Activated CD8-positive, alpha-beta memory T cell treated with anti-CD3 and anti-CD28 coated beads for 36 hours (primary cell): Measurements from ENCODE around the gene ESPNL. TPM values are rescaled to one million over a fixed set of nuclear protein-coding genes. Genes with fewer than 3 reads are reported as not detected.

ENCODE experiments used
- CTCF ChIA-PET: fragments of 350-600 bp; sonication (Branson Sonifier 250); formaldehyde crosslinking; loops from one replicate; lab custom pipeline; 2021; ENCODE audit warnings: antibody characterized with exemption; lab: Charles Lee
- POLR2A ChIA-PET: fragments of 350-600 bp; sonication (Branson Sonifier 250); formaldehyde crosslinking; loops from one replicate; lab custom pipeline; 2021; ENCODE audit warnings: antibody characterized with exemption; lab: Charles Lee
- total RNA-seq, 2 experiments: library from RNA; stranded (reverse); gene quantifications; one replicate each; pipeline ENCODE4 v1.2.3, GENCODE V29; 2021

ESPNL gene
- total RNA-seq, 2 experiments from 2014 or later, result 0.04 TPM

GRCh38 chr2:238174291-238174690 lies 74.2 kb downstream of the ESPNL start:
- CTCF ChIA-PET, result interaction anchor here (1.1 kb wide), 1 partner anchor 9 kb away, joined by 3 read pairs; no protein-coding TSS in a partner anchor
- POLR2A ChIA-PET, result no interaction called here

- CTCF ChIA-PET, result interaction anchor here (1.1 kb wide), 1 partner anchor 10 kb away, joined by 3 read pairs; no protein-coding TSS in a partner anchor
Observed at GRCh38 chr2:238174701-238175100, 74.6 kb downstream of the ESPNL start.

GRCh38 chr2:238176613-238177012 lies 76.5 kb downstream of the ESPNL start:
- CTCF ChIA-PET, result no interaction called here
- POLR2A ChIA-PET, result no interaction called here

More at GRCh38 chr2:238174701-238175100, 74.6 kb downstream of the ESPNL start:
- POLR2A ChIA-PET, result no interaction called here

- CTCF ChIA-PET, result no interaction called here
Observed at GRCh38 chr2:238180554-238180953, 80.4 kb downstream of the ESPNL start.

GRCh38 chr2:238182362-238182761 lies 82.2 kb downstream of the ESPNL start:
- CTCF ChIA-PET, result interaction anchor here (0.6 kb wide), 1 partner anchor 9 kb away, joined by 3 read pairs; no protein-coding TSS in a partner anchor

More at GRCh38 chr2:238180554-238180953, 80.4 kb downstream of the ESPNL start:
- POLR2A ChIA-PET, result no interaction called here

More at GRCh38 chr2:238182362-238182761, 82.2 kb downstream of the ESPNL start:
- POLR2A ChIA-PET, result no interaction called here

Other genes starting within 250 kb of the ESPNL start
- under 1 TPM; 0.34 to 0.63 TPM for gene RAMP1, start 240.7 kb upstream of the ESPNL start, total RNA-seq
- gene UBE2F, start 133.3 kb upstream of the ESPNL start, total RNA-seq, result 10 to 100 TPM; 63.7 to 64.5 TPM
- gene SCLY, start 39.3 kb upstream of the ESPNL start, total RNA-seq, result 10 to 100 TPM; 87.1 to 88.0 TPM
- gene KLHL30, start 38.3 kb downstream of the ESPNL start, total RNA-seq, result not detected
- gene ERFE, start 58.6 kb downstream of the ESPNL start, total RNA-seq, result under 1 TPM; 0.08 to 0.21 TPM
- 10 to 100 TPM; 55.3 to 56.6 TPM for gene ILKAP, start 103.4 kb downstream of the ESPNL start, total RNA-seq
- 1 to 10 TPM; 6.0 TPM for gene HES6, start 139.7 kb downstream of the ESPNL start, total RNA-seq
- 10 to 100 TPM; 12.6 to 14.0 TPM for gene PER2, start 188.3 kb downstream of the ESPNL start, total RNA-seq
- 10 to 100 TPM; 14.2 to 16.3 TPM for gene TRAF3IP1, start 220.2 kb downstream of the ESPNL start, total RNA-seq